Endothelial cell of umbilical vein (primary cell): ENCODE results near the gene CSGALNACT2. TPM values are rescaled to one million over a fixed set of nuclear protein-coding genes. Genes with fewer than 3 reads are reported as not detected.

ENCODE experiments used
- BruUV-seq: library from RNA; stranded (reverse); fragments of 400-500 nt; replicated peaks from 2 replicates; lab custom pipeline; 2021; lab: Mats Ljungman, UMichigan
- CTCF ChIA-PET: fragments of 300-600, 350-600 bp; sonication (Branson Sonifier 250); formaldehyde crosslinking; loops from one replicate; lab custom pipeline; 2021; ENCODE audit warnings: antibody characterized with exemption, inconsistent platforms; lab: Charles Lee
- POLR2A ChIA-PET: fragments of 300-600, 350-600 bp; sonication (Branson Sonifier 250); formaldehyde crosslinking; loops from one replicate; lab custom pipeline; 2021; ENCODE audit warnings: antibody characterized with exemption, inconsistent platforms; lab: Charles Lee
- DNase-seq: peaks from one replicate; pipeline ENCODE4 v3.0.0-alpha.2; 2011; ENCODE audit warnings: low read depth, low spot score
- FAIRE-seq: peaks from 2 replicates; lab custom pipeline; 2011; peaks lifted over from hg19 to GRCh38; lab: Jason Lieb, UNC
- H2AFZ ChIP-seq: 2 replicates; pipeline ENCODE4 v1.6.0; 2012; ENCODE audit warnings: low read depth, low read length, control low read depth, inconsistent platforms
- H3K27ac ChIP-seq: 2 replicates; pipeline ENCODE4 v1.5.1; 2011; ENCODE audit warnings: low read depth, mild to moderate bottlenecking, control low read depth, low read length, moderate library complexity; ENCODE audit not compliant: insufficient read depth
- H3K27me3 ChIP-seq, 2 experiments: 2 replicates each; pipeline versions ENCODE4 v1.6.0 to v1.6.1; 2011; ENCODE audit warnings: low read length in 2 of 2, mixed read lengths in 1 of 2; ENCODE audit not compliant: control insufficient read depth in 2 of 2, insufficient read depth in 2 of 2
- H3K36me3 ChIP-seq, 2 experiments: 2 replicates in 1 of 2; 3 replicates in 1 of 2; pipeline ENCODE4 v1.5.1; 2011; ENCODE audit warnings: low read length in 2 of 2, mild to moderate bottlenecking in 1 of 2, moderate library complexity in 1 of 2; ENCODE audit not compliant: control insufficient read depth in 2 of 2, insufficient read depth in 2 of 2; ENCODE audit errors: extremely low read depth in 1 of 2
- H3K4me1 ChIP-seq: 3 replicates; pipeline ENCODE4 v1.5.1; 2011; ENCODE audit warnings: mild to moderate bottlenecking, low read length; ENCODE audit not compliant: control insufficient read depth, insufficient read depth; ENCODE audit errors: extremely low read depth
- H3K4me2 ChIP-seq: 2 replicates; pipeline ENCODE4 v1.6.1; 2011; ENCODE audit warnings: low read length, control low read depth, mixed read lengths; ENCODE audit not compliant: insufficient read depth
- H3K4me3 ChIP-seq, 3 experiments: fragments of 200-600 bp in 1 of 3; sonication (generic), shearing (Covaris generic) in 1 of 3; replicated peaks in 1 of 3; 2 replicates each; pipeline ENCODE4 v1.5.1; 2011 to 2016; ENCODE audit warnings: control low read depth in 3 of 3, low read length in 3 of 3, mild to moderate bottlenecking in 2 of 3, inconsistent platforms in 1 of 3, low read depth in 1 of 3, moderate library complexity in 1 of 3; ENCODE audit not compliant: insufficient read depth in 1 of 3
- H3K79me2 ChIP-seq: 2 replicates; pipeline ENCODE4 v1.6.0; 2012; ENCODE audit warnings: low read length, inconsistent platforms; ENCODE audit not compliant: control insufficient read depth, insufficient read depth
- H3K9ac ChIP-seq: replicated peaks from 2 replicates; pipeline ENCODE3; 2011; ENCODE audit warnings: low read length, control low read depth; ENCODE audit not compliant: insufficient read depth; ENCODE audit errors: extremely low read depth
- H3K9me1 ChIP-seq: replicated peaks from 3 replicates; pipeline ENCODE4 v1.6.0; 2011; ENCODE audit warnings: mild to moderate bottlenecking, low read length; ENCODE audit not compliant: control insufficient read depth, insufficient read depth; ENCODE audit errors: extremely low read depth
- H3K9me3 ChIP-seq: replicated peaks from 2 replicates; pipeline ENCODE4 v1.5.1; 2012; ENCODE audit warnings: low read length, inconsistent platforms; ENCODE audit not compliant: control insufficient read depth, insufficient read depth
- H4K20me1 ChIP-seq: replicated peaks from 2 replicates; pipeline ENCODE3; 2011; ENCODE audit warnings: mild to moderate bottlenecking, low read length; ENCODE audit not compliant: control insufficient read depth, insufficient read depth; ENCODE audit errors: extremely low read depth
- EZH2 ChIP-seq: IDR thresholded peaks from 2 replicates; pipeline ENCODE4 v1.6.1; 2012; ENCODE audit warnings: borderline replicate concordance, low read depth, mild to moderate bottlenecking, moderate library complexity, low read length, inconsistent platforms; ENCODE audit not compliant: severe bottlenecking
- FOS ChIP-seq: IDR thresholded peaks from 2 replicates; pipeline ENCODE4 v1.6.1; 2011; ENCODE audit warnings: mild to moderate bottlenecking, low read length, moderate library complexity, borderline replicate concordance; ENCODE audit not compliant: insufficient read depth
- GATA2 ChIP-seq: IDR thresholded peaks from 2 replicates; pipeline ENCODE4 v1.7.0; 2011; ENCODE audit warnings: low read depth, mild to moderate bottlenecking, moderate library complexity, mixed read lengths, low read length; ENCODE audit not compliant: insufficient read length, insufficient read depth
- JUN ChIP-seq: IDR thresholded peaks from 2 replicates; pipeline ENCODE4 v1.6.1; 2011; ENCODE audit warnings: borderline replicate concordance, low read depth; ENCODE audit not compliant: insufficient read length, insufficient read depth
- MYC ChIP-seq: IDR thresholded peaks from one replicate; pipeline ENCODE4 v1.6.1; 2011; ENCODE audit warnings: mild to moderate bottlenecking, low read depth, low read length
- POLR2A ChIP-seq: IDR thresholded peaks from 2 replicates; pipeline ENCODE4 v1.6.1; 2012; ENCODE audit warnings: low read depth, mild to moderate bottlenecking, control low read depth, low read length
- POLR2AphosphoS5 ChIP-seq: IDR thresholded peaks from 2 replicates; pipeline ENCODE4 v1.6.1; 2012; ENCODE audit warnings: low read depth, mild to moderate bottlenecking, control low read depth, low read length, moderate library complexity; ENCODE audit not compliant: insufficient read depth
- dilution Hi-C: fragments of 300-500 bp; cut with MboI; formaldehyde crosslinking; loops from one replicate; pipeline ENCODE4 v1.15.0; 2019; ENCODE audit warnings: low sequenced_read_pairs; ENCODE audit not compliant: extremely low pct_ligation_motif_present
- intact Hi-C: fragments of 100-400 bp; cut with micrococcal nuclease; formaldehyde crosslinking; loops from one replicate; pipeline ENCODE4 v1.10.0; 2022
- polyA plus RNA-seq, 4 experiments: library from polyadenylated mRNA; depleted of rRNA in 3 of 4; stranded (reverse) in 3 of 4; unstranded in 1 of 4; fragments of >200 nt; gene quantifications; 2 replicates each; pipeline versions ENCODE4 v1.2.1 to v1.2.3, GENCODE V29; 2011 to 2012; ENCODE audit warnings: missing spikeins in 1 of 4
- total RNA-seq: library from RNA; stranded (reverse); gene quantifications from 2 replicates; pipeline ENCODE4 v1.2.3, GENCODE V29; 2021
- TF ChIP-seq, protein P1 (sequence below), 2 donors: IDR thresholded peaks; 1 replicate in 1 of 2; 2 replicates in 1 of 2; pipeline ENCODE4 v1.5.1; 2011; ENCODE audit warnings: low read length in 2 of 2, mild to moderate bottlenecking in 2 of 2, moderate library complexity in 2 of 2, control low read depth in 1 of 2, inconsistent platforms in 1 of 2, low read depth in 1 of 2; ENCODE audit not compliant: insufficient read depth in 1 of 2; ENCODE audit errors: extremely low read depth in 1 of 2
- TF ChIP-seq, protein P2 (sequence below): IDR thresholded peaks from 2 replicates; pipeline ENCODE4 v1.6.1; 2011; ENCODE audit not compliant: insufficient read depth, insufficient read length

CSGALNACT2 gene
- total and polyA plus RNA-seq, 2 donors (not counting 3 experiments of a cell fraction or from before 2014, with no cell fraction given) = 9.7 to 17.7 TPM

DNA sequence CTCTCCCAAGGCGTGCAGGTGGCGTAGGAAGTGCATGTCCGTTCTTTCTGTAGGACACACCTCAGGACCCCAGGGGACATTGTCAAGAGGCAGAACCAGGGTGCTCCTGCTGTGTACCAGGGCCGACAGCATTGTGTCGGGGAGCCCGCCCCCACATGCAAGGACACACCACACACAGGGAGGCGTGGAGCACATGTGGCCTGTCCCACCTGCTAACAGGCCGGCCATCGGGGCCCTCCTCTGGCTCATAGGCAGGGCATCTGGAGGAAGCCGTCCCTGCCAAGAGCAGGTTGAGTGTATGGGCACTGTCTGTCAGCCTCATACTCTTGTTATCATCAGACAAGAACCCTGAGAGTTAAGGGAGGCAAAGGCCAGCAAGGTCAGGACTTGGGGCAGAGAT is 48.7 kb upstream of the CSGALNACT2 start:
- TF ChIP-seq MYC = no peak
- TF ChIP-seq, protein P1, sequence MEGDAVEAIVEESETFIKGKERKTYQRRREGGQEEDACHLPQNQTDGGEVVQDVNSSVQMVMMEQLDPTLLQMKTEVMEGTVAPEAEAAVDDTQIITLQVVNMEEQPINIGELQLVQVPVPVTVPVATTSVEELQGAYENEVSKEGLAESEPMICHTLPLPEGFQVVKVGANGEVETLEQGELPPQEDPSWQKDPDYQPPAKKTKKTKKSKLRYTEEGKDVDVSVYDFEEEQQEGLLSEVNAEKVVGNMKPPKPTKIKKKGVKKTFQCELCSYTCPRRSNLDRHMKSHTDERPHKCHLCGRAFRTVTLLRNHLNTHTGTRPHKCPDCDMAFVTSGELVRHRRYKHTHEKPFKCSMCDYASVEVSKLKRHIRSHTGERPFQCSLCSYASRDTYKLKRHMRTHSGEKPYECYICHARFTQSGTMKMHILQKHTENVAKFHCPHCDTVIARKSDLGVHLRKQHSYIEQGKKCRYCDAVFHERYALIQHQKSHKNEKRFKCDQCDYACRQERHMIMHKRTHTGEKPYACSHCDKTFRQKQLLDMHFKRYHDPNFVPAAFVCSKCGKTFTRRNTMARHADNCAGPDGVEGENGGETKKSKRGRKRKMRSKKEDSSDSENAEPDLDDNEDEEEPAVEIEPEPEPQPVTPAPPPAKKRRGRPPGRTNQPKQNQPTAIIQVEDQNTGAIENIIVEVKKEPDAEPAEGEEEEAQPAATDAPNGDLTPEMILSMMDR (IDR thresholded peaks at IDR 0.05; ENCODE audit: extremely low read depth in 1 of 2, insufficient read depth in 1 of 2, low read depth in 1 of 2, low read length in 2 of 2) = no peak
- TF ChIP-seq, protein P2, sequence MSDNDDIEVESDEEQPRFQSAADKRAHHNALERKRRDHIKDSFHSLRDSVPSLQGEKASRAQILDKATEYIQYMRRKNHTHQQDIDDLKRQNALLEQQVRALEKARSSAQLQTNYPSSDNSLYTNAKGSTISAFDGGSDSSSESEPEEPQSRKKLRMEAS = no peak
- no peak overlapping the region for H3K4me3 ChIP-seq
- ChIA-PET POLR2A (no interaction called here), CTCF (no interaction called here)
- no peak overlapping the region for H3K9ac ChIP-seq
- H3K27me3 ChIP-seq = no peaks in the 10 kb centered on the region
- DNase-seq (no peak), FAIRE-seq (no peak)
- H3K79me2 ChIP-seq = no peaks in the 10 kb centered on the region
- H3K9me3 ChIP-seq = no peaks in the 10 kb centered on the region
- H3K9me1 ChIP-seq = no peaks in the 10 kb centered on the region
- no peak overlapping the region for H3K4me2 ChIP-seq
- no TSS peak for BruUV-seq
- no peak overlapping the region for H3K27ac ChIP-seq
- dilution Hi-C loops = no loop called here
- no peaks in the 10 kb centered on the region for H4K20me1 ChIP-seq
- intact Hi-C loops = no loop called here
- H3K36me3 ChIP-seq = no peaks in the 10 kb centered on the region
- no peak overlapping the region for H2AFZ ChIP-seq
- no peaks in the 10 kb centered on the region for H3K4me1 ChIP-seq

DNA sequence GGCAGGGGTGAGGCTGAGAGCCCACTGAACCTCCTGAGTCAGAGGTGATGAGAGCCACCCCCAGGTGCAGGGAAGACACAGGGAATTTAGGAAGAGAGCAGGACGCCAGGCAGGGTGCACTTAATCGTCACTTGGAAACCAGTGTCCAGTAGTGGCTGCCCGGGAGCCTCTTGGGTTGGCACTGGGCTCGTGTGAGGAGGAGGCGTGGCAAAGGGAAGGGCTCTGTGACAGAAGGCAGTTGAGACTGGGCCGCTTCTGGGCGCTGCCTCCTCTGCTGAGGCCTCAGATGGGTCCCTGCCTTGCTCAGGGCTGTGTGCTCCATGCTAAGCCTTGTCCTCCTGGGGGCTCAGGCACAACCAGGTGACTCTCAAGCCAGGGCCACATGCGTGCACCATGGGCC is 48.1 kb upstream of the CSGALNACT2 start:
- DNase-seq (no peak), FAIRE-seq (no peak)
- Histone ChIP-seq H3K27me3 (no peaks in the 10 kb centered on the region), H3K79me2 (no peaks in the 10 kb centered on the region), H4K20me1 (no peaks in the 10 kb centered on the region), H3K4me1 (no peaks in the 10 kb centered on the region), H2AFZ (no peak overlapping the region), H3K27ac (no peak overlapping the region), H3K9ac (no peak overlapping the region), H3K9me1 (no peaks in the 10 kb centered on the region), H3K36me3 (no peaks in the 10 kb centered on the region), H3K9me3 (no peaks in the 10 kb centered on the region), H3K4me2 (no peak overlapping the region), H3K4me3 (no peak overlapping the region)
- intact Hi-C loops (no loop called here), dilution Hi-C loops (no loop called here)
- no TSS peak for BruUV-seq
- CTCF ChIA-PET = no interaction called here
- POLR2A ChIA-PET = no interaction called here
- TF ChIP-seq FOS (no peak), POLR2AphosphoS5 (no peak), POLR2A (no peak), GATA2 (no peak), JUN (no peak), MYC (no peak), EZH2 (no peak)
- TF ChIP-seq, protein P2 = no peak
- TF ChIP-seq, protein P1 (IDR thresholded peaks at IDR 0.05; ENCODE audit: extremely low read depth in 1 of 2, insufficient read depth in 1 of 2, low read depth in 1 of 2, low read length in 2 of 2) = no peak
